Fibroblast of the conjunctiva (primary cell): ENCODE measurements around the gene CERCAM.
"Not testable (repeated sequence)": the region's sequence is repeated elsewhere in the genome, so short reads cannot be mapped to it uniquely, and the experiment has no call there.

ENCODE experiments used
- DNase-seq: peaks from one replicate; pipeline ENCODE4 v3.0.0-alpha.2; 2010; ENCODE audit warnings: low read depth

CERCAM gene

DNA sequence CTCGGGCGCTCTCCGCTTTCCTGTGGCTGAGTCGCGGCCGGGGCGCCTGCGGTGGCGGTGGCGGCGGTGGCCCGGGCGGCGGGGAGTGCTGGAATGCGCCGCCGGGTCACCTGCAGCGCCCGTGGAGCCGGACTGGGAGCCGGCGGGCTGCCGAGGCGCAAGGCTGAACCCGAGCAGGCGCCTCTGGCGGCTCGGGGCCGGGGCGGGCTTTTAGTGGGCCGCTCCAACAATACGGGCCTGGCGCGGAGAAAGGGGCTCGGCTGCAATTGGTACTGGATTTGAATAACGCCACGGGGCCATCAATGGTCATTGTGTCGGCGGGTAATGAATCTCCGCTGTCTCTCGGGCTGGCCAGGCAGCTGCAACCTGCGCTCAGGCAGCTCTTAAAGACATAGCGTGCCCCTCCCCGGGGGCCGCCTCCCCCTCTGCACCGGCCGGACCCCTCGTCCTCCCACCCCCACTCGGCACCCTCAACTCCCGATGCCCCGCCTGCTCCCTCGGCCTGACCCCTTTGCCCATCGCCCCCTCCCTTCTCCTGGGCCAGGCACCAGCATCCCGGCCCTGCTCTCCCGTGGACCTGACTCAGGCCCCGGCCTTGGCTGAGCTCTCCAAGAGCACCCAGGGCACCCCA is 27.4 kb upstream of the CERCAM start:
- DNase-seq: no peak

DNA sequence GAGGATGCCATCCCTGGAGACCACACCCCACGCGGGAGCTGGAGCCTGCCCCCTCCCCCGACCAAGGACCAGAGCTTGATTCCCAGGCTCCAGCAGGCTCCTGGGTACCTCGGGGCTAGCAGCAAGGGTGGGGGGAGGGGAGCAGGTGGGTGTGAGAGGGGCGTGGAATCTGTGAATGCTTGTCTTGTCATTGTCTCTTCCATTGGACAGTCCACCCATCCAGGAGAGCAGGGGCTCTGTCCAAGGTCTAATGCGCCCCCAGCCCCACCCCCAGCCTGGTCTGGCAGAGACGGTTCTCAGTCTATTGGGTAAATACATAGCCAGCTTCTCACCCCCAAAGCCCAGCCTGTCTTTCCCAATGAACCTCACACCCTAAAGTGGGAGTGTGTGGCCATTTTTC is 26.7 kb upstream of the CERCAM start:
- no peak for DNase-seq

DNA sequence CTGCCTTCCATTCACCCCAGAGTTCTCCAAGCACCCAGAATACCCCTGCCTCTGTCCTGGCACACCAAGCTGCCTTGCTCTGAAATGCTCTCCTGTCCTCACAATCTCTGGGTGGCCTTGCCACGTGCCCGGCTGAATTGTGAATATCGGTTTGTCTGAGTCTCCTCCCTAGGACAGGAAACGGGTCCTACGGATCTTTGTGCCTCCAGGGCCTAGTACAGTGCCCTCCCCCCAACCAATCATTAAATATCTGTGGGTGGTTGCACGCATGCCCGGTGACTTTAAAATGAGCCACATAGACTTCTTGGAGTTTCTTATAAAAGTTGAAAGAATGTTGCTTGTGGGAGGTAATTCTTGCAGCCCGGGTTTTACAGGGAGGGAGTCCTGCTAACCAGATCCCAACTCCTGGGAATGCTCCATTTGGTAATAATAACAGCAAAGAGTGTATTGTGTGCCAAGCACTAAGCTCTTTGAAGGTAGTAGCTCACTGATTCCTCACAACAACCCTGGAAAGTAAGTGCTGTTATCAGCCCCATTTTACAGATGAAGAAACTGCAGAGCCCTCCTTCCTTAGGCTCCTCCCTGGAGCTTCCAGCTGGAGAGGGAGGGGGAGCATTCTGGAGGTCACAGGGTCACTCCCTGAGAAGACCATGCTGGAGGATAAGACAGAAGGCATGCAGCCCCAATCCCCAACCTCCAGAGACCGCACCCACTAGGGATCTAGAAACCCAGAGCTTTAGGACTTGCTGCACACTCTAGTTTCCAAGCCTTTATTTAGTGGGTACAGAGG is 26.1 kb upstream of the CERCAM start:
- DNase-seq: no peak

DNA sequence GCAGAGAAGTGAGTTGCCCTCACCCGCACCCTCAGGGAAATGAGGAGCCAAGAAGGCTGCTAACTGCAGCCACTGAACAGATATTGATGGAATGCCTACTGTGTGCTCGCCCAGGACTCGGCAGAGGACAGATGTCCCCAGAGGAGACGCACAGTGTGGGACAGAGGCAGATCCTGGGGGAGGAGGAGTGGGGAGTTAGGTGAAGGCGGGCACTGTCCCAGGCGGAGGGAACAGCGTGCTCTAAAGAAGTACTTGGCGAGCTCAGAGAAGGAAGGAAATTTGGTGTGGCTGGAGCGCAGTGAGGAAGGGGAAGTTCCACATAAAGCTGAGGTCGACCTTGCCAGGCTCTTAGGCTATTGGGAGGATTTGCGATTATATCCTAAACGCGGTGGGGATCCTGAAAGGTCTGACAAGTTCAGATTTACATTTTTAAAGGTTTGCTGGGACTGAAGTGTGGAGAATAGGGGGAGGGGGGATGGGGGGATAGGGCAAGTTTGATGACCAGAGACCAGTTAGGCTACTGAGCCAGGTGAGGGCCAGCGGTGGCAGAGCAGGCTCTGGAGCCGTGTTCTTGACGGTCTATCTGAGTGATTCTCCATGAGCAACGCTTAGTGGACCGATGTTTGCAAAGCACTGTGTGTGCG is 23.6 kb upstream of the CERCAM start:
- no peak for DNase-seq

DNA sequence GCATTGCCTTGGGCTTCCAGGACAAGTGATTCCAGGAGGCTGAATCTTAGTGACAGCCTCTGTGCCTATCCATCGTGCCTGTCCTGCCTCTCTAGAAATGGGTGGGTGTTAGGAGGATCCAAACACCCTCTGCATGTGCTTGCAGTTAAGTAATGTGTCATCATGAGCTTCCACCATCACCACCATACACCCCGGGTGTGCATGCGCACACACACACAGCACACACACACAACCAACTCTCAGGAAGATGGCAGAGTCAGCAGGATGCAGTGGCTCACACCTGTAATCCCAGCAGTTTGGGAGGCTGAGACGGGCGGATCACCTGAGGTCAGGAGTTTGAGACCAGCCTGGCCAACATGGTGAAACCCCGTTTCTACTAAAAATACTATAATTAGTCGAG is 22.8 kb upstream of the CERCAM start:
- no peak for DNase-seq

DNA sequence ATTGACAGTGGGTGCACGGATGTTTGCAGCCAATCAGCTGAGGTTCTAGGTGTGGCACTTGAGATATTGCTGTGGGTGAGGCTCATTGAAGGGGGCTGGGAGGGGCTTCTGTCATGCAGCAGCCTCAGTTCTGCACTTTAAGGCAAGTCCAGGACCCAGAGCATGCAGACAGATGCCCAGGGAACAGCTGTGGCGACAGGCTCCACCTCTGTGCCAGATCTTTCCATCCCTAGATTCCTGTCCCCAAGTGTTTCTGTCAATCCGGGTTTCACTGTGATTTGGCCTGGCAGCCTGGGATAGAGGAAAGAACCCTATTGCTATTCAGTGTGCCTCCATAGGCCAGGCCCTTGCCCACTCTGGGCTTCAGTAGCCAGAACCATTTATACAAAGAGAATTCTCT is 20.8 kb upstream of the CERCAM start:
- DNase-seq: no peak

DNA sequence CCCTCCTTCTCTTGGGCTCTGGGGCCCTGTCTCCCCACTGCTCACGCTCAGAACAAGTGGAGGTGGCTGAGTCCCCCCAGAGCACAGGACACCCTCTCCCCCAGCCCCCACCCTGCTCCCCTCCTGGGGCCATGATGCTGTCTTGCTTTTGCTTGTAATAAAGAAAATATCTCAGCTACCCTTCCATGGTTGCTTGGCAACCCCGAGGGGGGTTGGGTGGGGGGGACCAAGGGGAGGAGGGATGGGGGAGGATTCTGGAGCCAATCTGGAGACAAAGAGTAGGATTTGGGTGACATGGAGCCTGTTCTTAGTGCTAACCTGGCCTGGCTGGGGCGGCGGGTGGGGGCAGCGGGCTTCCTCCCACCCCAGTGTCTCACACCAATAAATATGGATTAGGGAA is 16.1 kb upstream of the CERCAM start:
- no peak for DNase-seq

DNA sequence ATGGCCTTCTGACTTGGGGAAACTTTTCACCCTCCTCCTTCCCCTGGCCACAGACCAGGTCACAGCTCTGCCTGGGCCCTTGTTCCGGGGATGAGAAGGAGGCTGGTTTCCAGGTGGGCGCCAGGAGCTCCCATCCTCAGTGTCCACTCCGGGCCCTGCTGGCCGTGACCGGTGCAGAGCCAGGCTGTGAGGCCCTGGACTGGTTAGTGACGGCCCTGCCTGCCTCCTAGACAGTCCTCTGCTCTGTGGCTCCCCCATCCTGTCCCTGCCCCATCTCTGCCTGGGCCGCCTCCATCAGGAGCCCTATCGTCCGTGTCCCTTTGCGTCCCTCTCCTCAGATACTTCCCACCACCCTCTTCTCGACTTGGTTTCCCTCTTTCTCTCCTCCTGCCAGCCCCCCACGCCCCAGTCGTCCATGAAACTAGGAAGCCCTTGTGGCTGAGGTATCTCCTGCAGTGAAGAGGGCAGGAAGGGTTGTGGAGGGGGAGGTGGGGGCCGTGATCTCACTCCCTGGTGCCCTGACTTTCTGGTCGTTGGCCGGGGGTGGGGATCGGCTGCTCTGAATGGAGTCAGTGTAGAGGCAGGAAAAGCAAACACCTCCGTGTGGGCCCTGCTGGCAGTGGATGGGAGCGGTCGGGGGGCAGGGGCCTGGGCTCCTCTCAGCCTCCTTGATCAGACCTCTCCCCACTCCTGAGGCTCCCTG is 15.4 kb upstream of the CERCAM start:
- no peak for DNase-seq

DNA sequence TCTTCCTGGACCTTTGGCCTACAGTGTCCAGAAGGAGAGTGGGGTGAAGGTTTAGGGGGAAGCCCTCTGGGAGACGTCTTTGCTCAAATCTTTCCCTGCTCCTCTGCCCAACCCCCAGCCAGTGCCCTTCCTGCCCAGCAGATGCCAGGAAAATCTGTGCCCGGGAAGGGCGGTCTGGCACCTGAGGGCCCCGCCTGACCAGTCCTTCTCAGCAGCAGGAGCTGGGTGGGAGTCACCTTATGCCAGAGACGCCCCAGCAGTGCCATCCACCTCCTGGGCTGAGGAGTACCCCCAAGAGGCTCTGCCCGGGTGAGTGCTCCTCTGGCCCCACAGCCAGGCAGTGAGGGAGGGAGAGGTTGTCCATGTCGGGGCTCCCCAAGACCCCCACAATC is 14.9 kb upstream of the CERCAM start:
- no peak for DNase-seq

DNA sequence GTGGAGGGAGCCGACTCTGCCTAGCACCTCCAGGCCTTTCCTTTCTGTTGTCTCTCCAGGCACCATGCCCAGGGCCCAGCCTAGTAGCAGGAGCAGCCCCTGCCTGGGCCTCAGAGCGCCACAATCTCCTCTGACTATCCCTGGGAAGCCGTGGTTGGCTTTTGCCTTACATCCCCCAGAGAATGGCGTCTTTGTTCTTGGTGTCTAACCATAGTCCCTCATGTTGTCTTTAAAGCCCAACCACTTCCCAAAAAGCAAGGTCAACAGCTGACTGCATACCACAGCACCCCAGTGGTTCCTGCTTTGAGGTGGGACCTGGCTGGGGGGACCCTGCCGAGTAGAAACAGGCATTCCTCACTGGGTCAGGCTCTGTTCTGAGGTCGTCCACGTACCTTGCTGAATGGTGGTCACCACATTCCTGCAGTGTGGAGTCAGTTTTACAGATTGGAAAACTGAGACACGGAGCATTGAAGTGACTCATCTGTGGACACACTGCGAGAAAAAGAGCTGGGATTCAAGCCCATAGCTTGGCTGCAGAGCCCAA is 13.7 kb upstream of the CERCAM start:
- DNase-seq: no peak

DNA sequence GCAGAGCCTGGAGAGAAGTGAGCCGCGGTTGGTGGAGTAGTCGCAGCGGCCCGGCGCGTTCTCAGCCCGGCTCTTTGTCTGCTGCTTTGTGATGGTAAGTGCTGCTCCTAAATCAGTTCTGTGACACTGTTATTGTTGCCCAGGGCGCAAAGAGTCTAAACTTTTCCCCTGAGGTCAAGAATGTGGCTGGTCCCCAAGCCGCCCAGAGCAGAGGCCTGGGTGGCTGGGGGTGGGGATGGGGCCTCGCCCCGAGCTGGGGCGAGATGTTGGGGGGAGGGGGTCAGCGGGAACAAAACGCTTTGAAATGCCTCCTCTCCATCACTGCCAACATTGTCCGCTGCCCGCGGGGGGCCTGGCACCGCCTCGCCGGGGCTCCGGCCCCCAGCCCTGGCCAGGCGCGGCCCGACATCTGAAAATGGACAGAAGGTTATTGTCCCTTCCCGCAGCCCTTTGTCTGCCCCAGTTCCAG is 11.7 kb upstream of the CERCAM start:
- DNase-seq: no peak

DNA sequence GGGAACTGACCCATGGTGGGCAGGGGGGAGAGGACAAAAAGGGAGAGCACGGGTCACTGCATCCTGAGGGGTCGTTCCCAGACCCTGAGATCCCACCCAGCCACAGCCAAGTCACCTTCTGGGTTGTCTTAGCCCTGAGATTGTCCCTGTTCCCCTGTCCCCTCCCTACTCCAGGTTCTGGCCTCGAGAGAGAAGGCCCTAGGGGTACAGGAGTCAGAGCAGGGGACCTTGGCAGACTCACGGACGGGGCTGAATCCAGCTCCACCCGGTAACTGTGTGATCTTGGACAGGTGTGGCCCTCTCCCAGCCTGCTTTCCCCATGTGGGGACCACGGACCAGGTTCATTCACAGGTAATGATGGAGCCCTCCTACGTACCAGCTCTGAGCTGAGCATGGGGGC is 11.2 kb upstream of the CERCAM start:
- no peak for DNase-seq

DNA sequence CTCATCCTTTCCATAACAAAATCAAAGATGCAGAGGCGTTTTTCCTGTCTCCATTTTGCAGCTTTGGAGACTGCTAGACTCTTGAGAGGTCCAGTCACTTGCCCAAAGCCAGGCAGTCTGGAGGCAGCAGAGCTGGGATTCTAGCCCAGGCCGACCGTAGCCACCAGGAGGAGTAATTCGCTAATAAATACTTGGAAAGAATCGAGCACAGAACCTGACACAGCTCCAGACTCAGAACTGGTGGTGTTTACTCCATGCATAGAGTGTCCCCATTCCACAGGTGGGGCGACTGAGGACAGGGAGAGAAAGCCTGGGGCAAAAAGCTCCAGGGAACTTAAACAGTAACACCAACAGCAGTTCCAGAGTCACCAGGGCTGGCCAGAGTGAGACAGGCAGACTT is 10.7 kb upstream of the CERCAM start:
- DNase-seq: no peak

DNA sequence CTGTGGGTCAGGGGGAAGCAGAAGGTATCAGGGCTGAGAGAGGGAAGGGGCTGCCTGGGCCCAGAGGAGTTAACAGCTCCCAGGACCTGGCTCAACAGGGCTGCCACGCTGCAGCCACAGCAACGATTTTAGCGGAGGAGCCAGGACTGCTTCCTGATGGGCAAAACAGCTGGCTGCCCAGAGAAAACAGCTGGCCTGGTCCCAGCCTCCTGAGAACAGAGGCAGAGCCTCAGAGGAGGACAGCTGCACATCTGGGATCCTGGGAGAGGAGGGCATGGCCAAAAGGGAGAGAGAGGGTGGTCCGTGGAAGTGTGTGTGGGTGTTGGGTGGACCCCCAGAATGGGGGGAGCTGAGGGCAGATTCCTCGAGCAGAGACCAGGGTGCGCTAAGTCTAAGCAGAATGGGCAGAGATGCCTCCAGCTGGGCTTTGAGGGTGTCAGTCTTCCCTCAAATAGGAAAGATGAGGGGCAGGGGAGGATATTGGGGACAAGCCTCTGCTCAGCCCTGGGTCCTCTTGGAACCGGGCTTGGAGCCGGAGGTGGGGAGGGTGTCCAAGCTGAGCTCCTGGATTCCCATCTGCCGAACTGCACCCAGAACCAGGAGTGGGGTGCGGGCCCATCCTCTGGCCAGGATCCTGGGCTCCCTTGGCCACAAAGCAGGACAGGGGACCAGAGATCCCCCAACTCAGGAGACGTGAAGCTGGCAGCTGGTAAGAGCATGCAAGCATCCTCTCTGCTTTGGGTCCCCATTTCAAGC is 9.1 kb upstream of the CERCAM start:
- DNase-seq: no peak

DNA sequence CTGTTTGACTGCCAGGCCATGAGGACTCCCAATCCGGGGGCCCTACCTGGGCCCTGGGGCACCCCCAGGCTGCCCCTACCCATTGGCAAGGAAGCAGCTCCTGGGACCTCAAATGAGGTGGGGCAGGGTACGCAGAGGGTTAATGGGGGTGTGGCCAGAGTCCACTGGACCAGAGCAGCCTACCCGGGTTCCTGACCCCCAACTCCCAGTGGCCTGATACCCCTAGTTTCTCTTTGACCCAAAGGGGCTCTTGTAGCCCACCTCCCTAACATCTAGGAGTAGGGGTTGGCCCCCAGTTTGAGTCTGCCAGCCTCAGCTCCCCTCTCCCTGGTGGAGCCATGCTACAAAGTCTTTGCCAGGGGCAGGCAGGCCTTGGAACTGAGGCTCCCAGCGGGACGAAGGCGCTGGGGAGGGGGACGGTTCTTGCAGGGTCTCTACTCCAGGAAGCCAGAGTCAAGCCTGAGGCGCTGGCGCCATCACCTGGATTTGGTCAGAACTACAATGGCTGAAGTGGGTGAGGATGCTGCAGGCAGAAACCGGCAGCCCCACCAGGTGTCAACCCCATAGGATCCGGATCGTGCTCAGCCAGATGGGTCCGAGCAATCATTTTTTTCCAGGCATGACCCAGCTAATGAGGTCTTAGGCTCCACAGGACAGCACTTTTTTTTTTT is 8.4 kb upstream of the CERCAM start:
- no peak for DNase-seq

DNA sequence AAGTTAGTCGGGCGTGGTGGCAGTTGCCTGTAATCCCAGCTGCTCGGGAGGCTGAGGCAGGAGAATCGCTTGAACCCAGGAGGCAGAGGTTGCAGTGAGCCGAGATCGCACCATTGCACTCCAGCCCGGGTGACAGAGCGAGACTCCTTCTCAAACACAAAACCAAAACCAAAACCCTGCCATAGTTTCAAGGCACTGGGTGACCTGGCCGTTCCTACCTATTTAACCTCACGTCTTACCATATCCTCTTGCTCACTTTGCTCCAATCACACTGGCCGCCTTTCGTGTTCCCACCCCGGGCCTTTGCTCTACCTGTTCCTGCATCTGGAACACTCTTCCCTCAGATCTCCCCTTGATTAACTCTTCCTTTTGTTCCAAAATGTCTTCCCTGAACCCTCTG is 6.9 kb upstream of the CERCAM start:
- not testable (repeated sequence) for DNase-seq

DNA sequence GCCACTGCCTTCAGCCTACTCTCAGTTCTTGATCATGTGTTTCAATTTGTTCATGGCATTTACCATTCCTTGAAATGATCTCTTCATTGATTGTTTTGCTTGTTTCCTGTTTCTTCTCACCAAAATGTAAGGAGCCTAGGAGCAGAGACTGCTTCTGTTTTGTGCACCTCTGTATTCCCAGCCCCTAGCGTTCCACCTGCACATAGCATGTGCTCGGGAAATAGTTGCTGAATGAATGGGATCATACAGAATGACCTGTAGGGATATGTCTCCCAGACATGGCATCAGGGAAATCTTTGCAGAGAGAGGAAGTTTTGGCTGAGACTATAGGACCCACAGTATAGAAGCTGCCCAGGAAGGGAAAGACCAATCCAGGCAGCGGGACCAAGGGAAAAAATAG is 6.2 kb upstream of the CERCAM start:
- DNase-seq: no peak

DNA sequence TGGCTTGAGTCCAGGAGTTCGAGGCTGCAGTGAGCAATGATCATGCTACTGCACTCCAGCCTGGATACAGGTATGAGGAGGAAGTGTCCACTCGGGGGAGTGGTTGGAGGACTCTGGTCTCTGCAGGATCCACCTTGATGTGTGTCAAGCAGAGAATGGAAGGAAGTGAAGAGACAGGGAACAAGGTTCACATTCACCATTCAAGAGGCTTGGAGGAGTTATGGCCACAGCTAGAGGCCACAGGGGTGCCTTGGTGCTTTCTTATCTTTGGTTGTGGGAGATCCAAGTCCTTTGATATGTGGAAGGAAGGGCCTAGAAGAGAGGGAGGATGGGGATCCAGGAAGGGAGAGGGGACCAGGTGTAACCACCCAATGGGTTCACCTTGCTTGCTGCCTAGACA is 5.4 kb upstream of the CERCAM start:
- no peak for DNase-seq

DNA sequence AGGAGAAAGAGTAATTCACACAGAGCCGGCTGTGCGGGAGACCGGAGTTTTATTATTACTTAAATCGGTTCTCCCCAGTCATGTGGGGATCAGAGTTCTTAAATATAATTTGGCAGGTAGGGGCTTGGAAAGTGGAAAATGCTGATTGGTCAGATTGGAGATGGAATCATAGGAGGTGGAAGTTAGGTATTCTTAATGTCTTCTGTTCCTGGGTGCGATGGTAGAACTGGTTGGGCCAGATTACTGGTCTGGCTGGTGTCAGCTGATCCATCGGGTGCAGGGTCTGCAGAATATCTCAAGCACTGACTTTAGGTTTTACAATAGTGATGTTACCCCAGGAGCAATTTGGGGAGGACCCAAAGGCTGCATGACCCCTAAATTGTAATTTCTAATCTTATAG is 4.6 kb upstream of the CERCAM start:
- no peak for DNase-seq

DNA sequence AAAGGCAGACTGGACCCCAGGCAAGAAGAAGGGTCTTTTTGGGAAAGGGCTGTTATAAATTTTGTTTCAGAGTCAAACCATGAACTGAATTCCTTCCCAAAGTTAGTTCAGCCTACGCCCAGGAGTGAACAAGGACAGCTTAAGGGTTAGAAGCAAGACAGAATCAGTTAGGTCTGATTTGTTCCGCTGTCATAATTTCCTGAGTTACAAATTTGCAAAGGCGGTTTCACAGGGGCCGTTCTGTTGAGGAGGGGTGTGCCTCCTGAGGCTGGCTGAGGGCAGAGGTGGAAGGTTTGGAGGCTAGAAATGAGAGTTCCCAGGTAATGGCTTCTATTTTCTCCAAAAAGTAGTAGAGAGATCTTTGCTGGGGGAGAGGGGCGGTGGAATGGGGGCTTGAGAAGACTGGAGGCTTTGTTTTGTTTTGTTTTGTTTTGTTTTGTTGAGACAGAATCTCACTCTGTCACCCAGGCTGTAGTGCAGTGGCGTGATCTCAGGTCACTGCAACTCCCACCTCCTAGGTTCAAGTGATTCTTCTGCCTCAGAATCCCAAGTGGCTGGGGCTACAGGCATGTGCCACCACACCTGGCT is 4.1 kb upstream of the CERCAM start:
- no peak for DNase-seq
